Astrocyte (in vitro differentiated cells and primary cell): ENCODE results near the gene MAP6. TPM values are rescaled to one million over a fixed set of nuclear protein-coding genes. Genes with fewer than 3 reads are reported as not detected.

Source experiments
- DNase-seq: peaks from one replicate; pipeline ENCODE4 v3.0.0-alpha.2; 2010; ENCODE audit warnings: low read depth
- FAIRE-seq: peaks from 2 replicates; lab custom pipeline; 2011; peaks lifted over from hg19 to GRCh38; lab: Jason Lieb, UNC
- H2AFZ ChIP-seq: 2 replicates; pipeline ENCODE4 v1.6.0; 2012; ENCODE audit warnings: low read depth, low read length, inconsistent platforms
- H3K27ac ChIP-seq: 2 replicates; pipeline ENCODE4 v1.5.1; 2011; ENCODE audit warnings: low read depth, low read length, inconsistent platforms
- H3K27me3 ChIP-seq: 2 replicates; pipeline ENCODE4 v1.6.0; 2011; ENCODE audit warnings: low read length, inconsistent platforms; ENCODE audit not compliant: insufficient read depth
- H3K36me3 ChIP-seq: 2 replicates; pipeline ENCODE4 v1.5.1; 2011; ENCODE audit warnings: low read length, inconsistent platforms; ENCODE audit not compliant: insufficient read depth
- H3K4me1 ChIP-seq: 2 replicates; pipeline ENCODE4 v1.5.1; 2011; ENCODE audit warnings: low read length, inconsistent platforms; ENCODE audit not compliant: insufficient read depth
- H3K4me2 ChIP-seq: 2 replicates; pipeline ENCODE4 v1.6.0; 2012; ENCODE audit warnings: low read length, inconsistent platforms
- H3K4me3 ChIP-seq: 2 replicates; pipeline ENCODE4 v1.5.1; 2011; ENCODE audit warnings: low read depth, mild to moderate bottlenecking, low read length, inconsistent platforms; ENCODE audit not compliant: insufficient read depth
- H3K79me2 ChIP-seq: 2 replicates; pipeline ENCODE4 v1.6.0; 2012; ENCODE audit warnings: mild to moderate bottlenecking, low read length, inconsistent platforms; ENCODE audit not compliant: insufficient read depth
- H3K9ac ChIP-seq: 2 replicates; pipeline ENCODE4 v1.6.0; 2012; ENCODE audit warnings: mild to moderate bottlenecking, low read length, inconsistent platforms
- H3K9me3 ChIP-seq: 2 replicates; pipeline ENCODE4 v1.5.1; 2012; ENCODE audit warnings: low read depth, mild to moderate bottlenecking, low read length, inconsistent platforms; ENCODE audit not compliant: insufficient read depth
- H4K20me1 ChIP-seq: 2 replicates; pipeline ENCODE4 v1.6.0; 2012; ENCODE audit warnings: low read length, inconsistent platforms; ENCODE audit not compliant: insufficient read depth
- H3K27ac Mint-ChIP-seq: one replicate; pipeline ENCODE4 v1.8.0; 2021; ENCODE audit warnings: mild to moderate bottlenecking, mixed read lengths; ENCODE audit not compliant: unreplicated experiment
- H3K27me3 Mint-ChIP-seq: one replicate; pipeline ENCODE4 v1.8.0; 2021; ENCODE audit warnings: low read depth, mixed read lengths; ENCODE audit not compliant: unreplicated experiment
- H3K36me3 Mint-ChIP-seq: one replicate; pipeline ENCODE4 v1.8.0; 2021; ENCODE audit warnings: low read depth, mixed read lengths; ENCODE audit not compliant: unreplicated experiment
- H3K4me1 Mint-ChIP-seq: one replicate; pipeline ENCODE4 v1.8.0; 2021; ENCODE audit warnings: low read depth, mixed read lengths; ENCODE audit not compliant: unreplicated experiment
- H3K4me3 Mint-ChIP-seq: one replicate; pipeline ENCODE4 v1.8.0; 2021; ENCODE audit warnings: mild to moderate bottlenecking, moderate library complexity, mixed read lengths; ENCODE audit not compliant: unreplicated experiment
- H3K9me3 Mint-ChIP-seq: one replicate; pipeline ENCODE4 v1.8.0; 2021; ENCODE audit warnings: mild to moderate bottlenecking, mixed read lengths; ENCODE audit not compliant: unreplicated experiment
- EZH2 ChIP-seq: IDR thresholded peaks from 2 replicates; pipeline ENCODE4 v1.6.1; 2012; ENCODE audit warnings: mild to moderate bottlenecking, low read length, inconsistent platforms; ENCODE audit not compliant: insufficient read depth
- total RNA-seq: library from RNA; stranded (reverse); gene quantifications from 2 replicates; pipeline ENCODE4 v1.2.1, GENCODE V29; 2021
- TF ChIP-seq, protein P1 (sequence below): IDR thresholded peaks from 2 replicates; pipeline ENCODE4 v1.5.1; 2011; ENCODE audit warnings: low read depth, mild to moderate bottlenecking, inconsistent platforms, low read length, moderate library complexity; ENCODE audit not compliant: insufficient read depth

Gene MAP6
- total RNA-seq, 1 donor from 2014 or later, result 3.9 TPM

DNA sequence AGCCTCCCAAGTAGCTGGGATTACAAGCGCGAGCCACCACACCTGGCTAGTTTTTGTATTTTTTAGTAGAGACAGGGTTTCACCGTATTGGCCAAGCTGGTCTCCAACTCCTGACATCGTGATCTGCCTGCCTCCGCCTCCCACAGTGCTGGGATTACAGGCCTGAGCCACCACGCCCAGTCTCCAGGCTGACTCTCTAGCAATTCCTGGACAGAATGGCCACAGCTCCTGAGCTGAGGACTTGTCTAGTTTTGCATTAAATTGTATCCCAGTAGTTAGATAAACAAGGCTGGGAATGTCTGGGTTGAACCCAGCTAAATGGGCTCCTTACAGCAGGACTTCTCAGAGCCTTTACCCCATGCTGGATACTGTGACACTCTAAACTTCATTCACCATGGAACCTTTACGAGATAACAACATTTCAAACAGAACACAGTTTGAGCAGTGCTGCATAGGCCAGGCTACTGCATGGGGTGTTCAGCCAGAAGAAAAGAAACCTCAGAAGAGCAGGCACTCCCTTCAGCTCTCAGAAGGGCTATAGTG, 34.9 kb upstream of the MAP6 start:
- Mint-ChIP-seq H3K36me3 (no peaks in the 10 kb centered on the region), H3K27ac (no peak overlapping the region), H3K4me3 (no peak overlapping the region), H3K4me1 (no peaks in the 10 kb centered on the region), H3K9me3 (peaks cover 16% of the 10 kb centered on the region), H3K27me3 (peaks cover 19% of the 10 kb centered on the region)
- H3K4me2 ChIP-seq, result no peak overlapping the region
- no peak overlapping the region for H2AFZ ChIP-seq
- TF ChIP-seq, protein P1, sequence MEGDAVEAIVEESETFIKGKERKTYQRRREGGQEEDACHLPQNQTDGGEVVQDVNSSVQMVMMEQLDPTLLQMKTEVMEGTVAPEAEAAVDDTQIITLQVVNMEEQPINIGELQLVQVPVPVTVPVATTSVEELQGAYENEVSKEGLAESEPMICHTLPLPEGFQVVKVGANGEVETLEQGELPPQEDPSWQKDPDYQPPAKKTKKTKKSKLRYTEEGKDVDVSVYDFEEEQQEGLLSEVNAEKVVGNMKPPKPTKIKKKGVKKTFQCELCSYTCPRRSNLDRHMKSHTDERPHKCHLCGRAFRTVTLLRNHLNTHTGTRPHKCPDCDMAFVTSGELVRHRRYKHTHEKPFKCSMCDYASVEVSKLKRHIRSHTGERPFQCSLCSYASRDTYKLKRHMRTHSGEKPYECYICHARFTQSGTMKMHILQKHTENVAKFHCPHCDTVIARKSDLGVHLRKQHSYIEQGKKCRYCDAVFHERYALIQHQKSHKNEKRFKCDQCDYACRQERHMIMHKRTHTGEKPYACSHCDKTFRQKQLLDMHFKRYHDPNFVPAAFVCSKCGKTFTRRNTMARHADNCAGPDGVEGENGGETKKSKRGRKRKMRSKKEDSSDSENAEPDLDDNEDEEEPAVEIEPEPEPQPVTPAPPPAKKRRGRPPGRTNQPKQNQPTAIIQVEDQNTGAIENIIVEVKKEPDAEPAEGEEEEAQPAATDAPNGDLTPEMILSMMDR, result no peak
- no peak for TF ChIP-seq EZH2
- FAIRE-seq (no peak), DNase-seq (no peak)
- no peak overlapping the region for H3K9ac ChIP-seq
- no peak overlapping the region for H3K4me3 ChIP-seq
- H3K79me2 ChIP-seq, result no peaks in the 10 kb centered on the region
- no peaks in the 10 kb centered on the region for H3K36me3 ChIP-seq
- no peaks in the 10 kb centered on the region for H4K20me1 ChIP-seq
- no peak overlapping the region for H3K27ac ChIP-seq
- H3K27me3 ChIP-seq, result no peaks in the 10 kb centered on the region
- H3K4me1 ChIP-seq, result peaks cover 5% of the 10 kb centered on the region
- no peaks in the 10 kb centered on the region for H3K9me3 ChIP-seq

DNA sequence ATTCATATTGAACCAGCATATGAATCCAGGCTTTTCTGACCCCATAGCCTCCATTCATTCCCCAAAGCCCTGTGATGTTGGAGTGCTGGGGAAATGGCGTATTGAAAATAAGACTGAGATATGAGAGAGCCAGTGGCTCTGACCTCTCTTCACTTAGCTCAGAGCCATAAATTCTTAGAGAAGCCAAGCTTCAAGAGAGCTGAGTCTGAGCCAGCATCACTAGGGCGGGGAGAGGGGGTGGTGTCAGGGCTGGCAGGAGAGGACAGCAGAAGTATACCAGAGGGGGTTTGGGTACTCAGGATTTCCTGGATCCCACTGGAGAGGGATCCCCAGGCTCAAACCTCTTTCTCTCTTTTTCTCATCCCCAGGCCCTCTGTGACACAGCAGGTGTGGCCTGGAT, 32.1 kb upstream of the MAP6 start:
- Mint-ChIP-seq H3K27me3 (peaks cover 19% of the 10 kb centered on the region), H3K4me1 (peaks cover 3% of the 10 kb centered on the region), H3K4me3 (no peak overlapping the region), H3K36me3 (no peaks in the 10 kb centered on the region), H3K9me3 (peaks cover 12% of the 10 kb centered on the region), H3K27ac (no peak overlapping the region)
- Histone ChIP-seq H4K20me1 (no peaks in the 10 kb centered on the region), H3K4me1 (peaks cover 5% of the 10 kb centered on the region), H2AFZ (no peak overlapping the region), H3K36me3 (no peaks in the 10 kb centered on the region), H3K27me3 (no peaks in the 10 kb centered on the region), H3K9me3 (no peaks in the 10 kb centered on the region), H3K4me2 (no peak overlapping the region), H3K4me3 (no peak overlapping the region), H3K79me2 (no peaks in the 10 kb centered on the region), H3K9ac (no peak overlapping the region), H3K27ac (no peak overlapping the region)
- FAIRE-seq, result no peak
- DNase-seq, result no peak
- no peak for TF ChIP-seq EZH2
- TF ChIP-seq, protein P1, result no peak

DNA sequence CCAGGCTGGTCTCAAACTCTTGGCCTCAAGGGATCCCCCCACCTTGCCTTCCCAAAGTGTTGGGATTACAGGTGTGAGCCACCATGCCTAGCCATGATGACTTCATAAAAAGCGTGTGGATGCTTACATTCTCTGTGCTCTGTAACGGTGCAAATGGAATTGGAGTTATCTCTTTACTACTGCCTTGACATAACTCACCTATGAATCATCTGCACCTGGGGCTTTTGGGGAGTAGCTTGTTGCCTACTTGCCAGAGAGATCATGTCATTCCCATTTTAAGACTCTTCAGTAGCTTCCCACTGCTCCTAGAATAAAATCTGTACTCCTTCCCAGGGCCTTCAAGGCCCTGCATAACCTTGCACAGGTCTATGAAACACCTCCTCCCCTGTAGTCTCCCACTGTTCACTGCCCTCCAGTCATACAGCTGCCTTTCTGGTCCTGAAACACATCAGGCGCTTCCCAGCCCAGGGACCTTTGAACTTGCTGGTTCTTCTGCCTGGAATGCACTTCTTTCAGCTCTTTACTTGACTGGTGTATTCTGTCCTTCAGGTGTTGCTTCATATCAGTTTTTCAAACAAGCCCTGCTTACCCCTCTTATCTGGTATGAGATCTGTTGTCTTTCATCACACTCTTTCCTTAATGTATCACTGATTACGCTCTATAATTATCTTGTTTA, 29.2 kb upstream of the MAP6 start:
- Histone ChIP-seq H3K4me3 (no peak overlapping the region), H3K27me3 (peaks cover 4% of the 10 kb centered on the region), H3K4me1 (no peaks in the 10 kb centered on the region), H3K36me3 (no peaks in the 10 kb centered on the region), H3K4me2 (no peak overlapping the region), H3K9me3 (no peaks in the 10 kb centered on the region), H3K27ac (no peak overlapping the region), H3K9ac (no peak overlapping the region), H2AFZ (no peak overlapping the region), H4K20me1 (no peaks in the 10 kb centered on the region), H3K79me2 (no peaks in the 10 kb centered on the region)
- H3K27ac Mint-ChIP-seq, result no peak overlapping the region
- TF ChIP-seq EZH2, result no peak
- TF ChIP-seq, protein P1, result no peak
- FAIRE-seq (no peak), DNase-seq (no peak)
- H3K4me1 Mint-ChIP-seq, result peaks cover 3% of the 10 kb centered on the region
- peaks cover 16% of the 10 kb centered on the region for H3K27me3 Mint-ChIP-seq
- H3K36me3 Mint-ChIP-seq, result no peaks in the 10 kb centered on the region
- peaks cover 11% of the 10 kb centered on the region for H3K9me3 Mint-ChIP-seq
- no peak overlapping the region for H3K4me3 Mint-ChIP-seq
